Right ventricle myocardium inferior (tissue), 1 donor: ENCODE results near the gene RPGRIP1. TPM values are rescaled to one million over a fixed set of nuclear protein-coding genes. Genes with fewer than 3 reads are reported as not detected.
"Not testable (repeated sequence)": the region's sequence is repeated elsewhere in the genome, so short reads cannot be mapped to it uniquely, and the experiment has no call there.

Experiments
- ATAC-seq: fragments of 200-7000 bp; cut with Tn5 transposase; one replicate; pipeline ENCODE4 v1.9.1; 2020; ENCODE audit warnings: mild to moderate bottlenecking, moderate library complexity
- DNase-seq: peaks from one replicate; pipeline ENCODE4 v3.0.0; 2021; ENCODE audit errors: missing footprints
- intact Hi-C: fragments of 100-400 bp; cut with DNase I; formaldehyde crosslinking; loops from one replicate; pipeline ENCODE4 v1.11.0; 2022
- total RNA-seq: library from RNA; stranded (reverse); fragmentation: NEBNext Ultra II Directional; extraction: Animal tissue kit (Norgen Biotek cat#: 25700); gene quantifications from one replicate; pipeline ENCODE4 v1.2.1, GENCODE V29; 2021
- donor health status: DM: no; HTN: yes; CAD: no; lungs with severe emphysema.

RPGRIP1 gene
- total RNA-seq, 1 donor from 2014 or later, result 0.60 TPM

GRCh38 chr14:21278632-21279031 lies 1.3 kb upstream of the RPGRIP1 start:
- intact Hi-C loops, result no loop called here
- ATAC-seq (no peak), DNase-seq (no peak)

DNA sequence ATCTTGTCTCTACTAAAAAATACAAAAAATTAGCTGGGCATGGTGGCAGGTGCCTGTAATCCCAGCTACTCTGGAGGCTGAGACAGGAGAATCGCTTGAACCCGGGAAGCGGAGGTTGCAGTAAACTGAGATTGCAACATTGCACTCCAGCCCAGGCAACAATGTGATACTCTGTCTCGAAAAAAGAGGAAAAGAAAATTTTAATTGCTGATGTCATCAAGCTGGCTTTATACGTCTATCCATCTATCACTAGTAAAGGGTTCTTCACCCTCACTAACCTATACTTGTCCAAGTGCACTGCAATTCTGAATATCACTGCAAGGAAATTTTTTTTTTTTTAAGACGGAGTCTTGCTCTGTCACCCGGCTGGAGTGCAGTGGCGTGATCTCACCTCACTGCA lies 2.0 kb downstream of the RPGRIP1 start:
- not testable (repeated sequence) for ATAC-seq, DNase-seq

DNA sequence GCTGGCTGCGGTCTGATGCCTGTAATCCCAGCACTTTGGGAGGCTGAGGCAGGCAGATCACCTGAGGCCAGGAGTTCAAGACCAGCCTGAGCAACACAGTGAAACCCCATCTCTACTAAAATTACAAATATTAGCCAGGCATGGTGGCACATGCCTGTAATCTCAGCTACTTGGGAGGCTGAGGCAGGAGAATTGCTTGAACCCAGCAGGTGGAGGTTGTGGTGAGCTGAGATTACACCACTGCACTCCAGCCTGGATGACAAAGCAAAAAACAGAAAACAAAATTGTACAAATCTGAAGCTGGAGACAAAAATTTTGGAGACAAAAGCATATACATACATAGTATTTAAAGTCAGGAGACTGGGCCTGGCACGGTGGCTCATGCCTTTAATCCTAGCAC lies 6.6 kb downstream of the RPGRIP1 start:
- DNase-seq, ATAC-seq, intact Hi-C loops: not testable (repeated sequence)

More for the DNA sequence above, 2.0 kb downstream of the RPGRIP1 start:
- intact Hi-C loops, result not testable (repeated sequence)

- ATAC-seq, result no peak
- intact Hi-C loops, result no loop called here
- DNase-seq, result no peak
Observed at GRCh38 chr14:21287168-21287567, 7.3 kb downstream of the RPGRIP1 start.

GRCh38 chr14:21294026-21294425 lies 14.1 kb downstream of the RPGRIP1 start:
- intact Hi-C loops, ATAC-seq, DNase-seq: not testable (repeated sequence)

- no peak for DNase-seq
- no peak for ATAC-seq
- intact Hi-C loops, result no loop called here
Observed at GRCh38 chr14:21298358-21298757, 18.5 kb downstream of the RPGRIP1 start.

DNA sequence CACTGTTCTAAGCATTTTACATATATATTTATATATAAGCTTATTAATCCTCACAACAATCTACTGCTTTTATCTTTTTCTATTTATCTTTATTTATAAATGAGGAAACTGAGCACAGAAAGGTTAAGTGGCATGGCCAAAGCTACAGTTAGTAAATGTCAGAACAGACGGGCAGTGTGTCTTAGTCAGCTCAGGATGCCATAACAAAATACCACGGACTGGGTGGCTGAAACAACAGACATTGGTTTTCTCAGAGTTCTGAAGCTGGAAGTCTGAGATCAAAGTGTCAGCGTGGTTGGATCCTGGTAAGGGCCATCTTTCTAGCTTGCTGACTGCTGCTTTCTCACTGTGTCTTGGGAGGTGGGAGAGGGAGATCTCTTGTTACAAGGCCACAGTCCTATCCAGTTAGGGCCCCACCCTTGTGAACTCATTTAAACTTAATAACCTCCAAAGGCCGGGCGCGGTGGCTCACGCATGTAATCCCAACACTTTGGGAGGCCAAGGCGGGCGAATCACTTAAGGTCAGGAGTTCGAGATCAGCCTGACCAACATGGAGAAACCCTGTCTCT lies 19.8 kb downstream of the RPGRIP1 start:
- intact Hi-C loops, result no loop called here
- ATAC-seq (no peak), DNase-seq (no peak)

DNA sequence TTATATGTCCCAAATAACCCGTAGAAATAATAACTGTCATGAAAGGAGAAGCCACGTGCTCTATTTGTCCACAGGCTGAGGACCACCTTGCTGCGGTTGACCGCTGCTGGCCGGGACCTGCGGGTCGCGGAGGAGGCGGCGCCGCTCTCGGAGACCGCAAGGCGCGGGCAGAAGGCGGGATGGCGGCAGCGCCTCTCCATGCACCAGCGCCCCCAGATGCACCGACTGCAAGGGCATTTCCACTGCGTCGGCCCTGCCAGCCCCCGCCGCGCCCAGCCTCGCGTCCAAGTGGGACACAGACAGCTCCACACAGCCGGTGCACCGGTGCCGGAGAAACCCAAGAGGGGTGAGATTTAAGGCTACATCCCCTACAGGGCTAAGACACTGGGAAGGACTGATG lies 21.0 kb downstream of the RPGRIP1 start:
- DNase-seq (no peak), ATAC-seq (peak; percentile 59)
- intact Hi-C loops, result no loop called here

DNA sequence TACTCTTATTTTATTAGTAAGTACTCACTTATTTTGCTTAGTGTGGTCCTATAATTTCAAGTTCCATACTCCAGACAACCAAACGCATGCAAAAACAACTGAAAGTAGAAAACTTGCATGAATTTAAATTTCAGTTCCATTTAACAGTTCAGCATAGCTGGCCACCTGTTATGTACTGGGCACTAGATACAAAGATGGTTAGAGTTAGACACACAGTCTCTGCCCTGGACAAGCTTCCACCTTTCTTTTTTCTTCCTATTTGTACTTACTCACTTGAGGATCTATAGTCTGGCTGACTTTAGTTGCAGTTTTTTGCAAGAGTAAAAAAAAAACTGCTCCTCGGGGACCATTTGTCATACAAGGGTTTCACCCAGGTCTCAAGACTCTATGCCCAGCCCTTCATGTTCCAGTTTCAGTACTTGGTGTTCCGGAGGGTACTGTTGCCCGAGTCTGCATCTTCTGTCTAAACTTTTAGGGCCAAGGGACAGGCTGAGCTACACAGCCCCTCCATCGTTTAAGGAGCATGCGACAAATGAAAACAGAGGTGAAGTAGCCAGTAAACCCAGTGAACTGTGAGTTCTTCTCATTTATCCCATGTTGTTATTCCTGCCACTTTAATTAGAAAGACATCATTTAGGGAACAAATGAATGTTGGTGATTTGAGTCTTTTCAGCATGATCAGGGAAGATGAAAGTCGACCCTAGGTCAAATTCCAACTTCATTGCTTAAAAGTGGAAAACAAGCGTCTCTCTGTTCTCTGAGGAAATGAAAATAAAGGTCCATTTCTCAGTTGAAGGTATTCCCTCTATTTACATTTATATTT lies 22.3 kb downstream of the RPGRIP1 start:
- intact Hi-C loops, result no loop called here
- no peak for DNase-seq
- ATAC-seq, result no peak

DNA sequence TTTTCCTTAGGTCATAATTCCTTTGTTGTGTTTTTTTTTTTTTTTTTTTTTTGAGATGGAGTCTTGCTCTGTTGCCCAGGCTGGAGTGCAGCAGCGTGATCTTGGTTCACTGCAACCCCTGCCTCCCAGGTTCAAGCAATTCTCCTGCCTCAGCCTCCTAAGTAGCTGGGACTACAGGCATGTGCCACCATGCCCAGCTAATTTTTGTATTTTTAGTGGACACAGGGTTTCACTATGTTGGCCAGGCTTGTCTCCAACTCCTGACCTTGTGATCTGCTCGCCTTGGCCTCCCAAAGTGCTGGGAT lies 22.9 kb downstream of the RPGRIP1 start:
- DNase-seq, ATAC-seq, intact Hi-C loops: not testable (repeated sequence)

DNA sequence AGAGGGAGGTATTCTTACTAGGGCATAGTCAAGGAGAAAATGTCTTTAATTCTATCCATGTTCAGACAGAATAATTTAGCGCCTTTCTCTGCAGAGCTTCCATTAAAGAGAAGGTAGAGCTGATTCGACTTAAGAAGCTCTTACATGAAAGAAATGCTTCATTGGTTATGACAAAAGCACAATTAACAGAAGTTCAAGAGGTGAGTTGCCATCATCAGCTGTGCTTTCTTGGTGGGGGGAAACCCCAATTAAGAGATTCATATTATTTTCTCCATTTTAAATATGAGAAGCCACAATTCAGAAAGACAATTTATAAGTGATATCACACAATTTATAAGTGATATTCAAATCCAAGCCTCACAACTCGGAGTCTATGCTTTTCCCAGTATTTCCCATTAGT lies 27.8 kb downstream of the RPGRIP1 start:
- intact Hi-C loops, result no loop called here
- ATAC-seq (no peak), DNase-seq (no peak)

DNA sequence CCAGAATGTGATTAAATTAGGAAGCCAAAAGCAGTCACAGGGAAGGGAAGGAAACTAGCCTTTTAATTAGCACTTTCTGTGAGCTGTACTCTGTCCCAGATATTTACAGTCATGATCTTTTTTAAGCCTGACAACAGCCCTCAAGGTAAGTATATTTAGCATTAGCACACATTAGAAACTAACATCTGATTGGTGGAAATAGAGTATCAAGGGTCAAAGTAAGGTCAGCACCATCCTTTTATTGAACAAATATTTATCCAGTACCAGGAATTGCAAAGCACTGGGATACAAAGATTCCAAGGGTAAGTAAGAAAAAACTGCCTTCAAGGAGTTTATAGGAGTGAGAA lies 28.2 kb downstream of the RPGRIP1 start:
- DNase-seq, result no peak
- peak; percentile 69 for ATAC-seq
- intact Hi-C loops, result no loop called here

DNA sequence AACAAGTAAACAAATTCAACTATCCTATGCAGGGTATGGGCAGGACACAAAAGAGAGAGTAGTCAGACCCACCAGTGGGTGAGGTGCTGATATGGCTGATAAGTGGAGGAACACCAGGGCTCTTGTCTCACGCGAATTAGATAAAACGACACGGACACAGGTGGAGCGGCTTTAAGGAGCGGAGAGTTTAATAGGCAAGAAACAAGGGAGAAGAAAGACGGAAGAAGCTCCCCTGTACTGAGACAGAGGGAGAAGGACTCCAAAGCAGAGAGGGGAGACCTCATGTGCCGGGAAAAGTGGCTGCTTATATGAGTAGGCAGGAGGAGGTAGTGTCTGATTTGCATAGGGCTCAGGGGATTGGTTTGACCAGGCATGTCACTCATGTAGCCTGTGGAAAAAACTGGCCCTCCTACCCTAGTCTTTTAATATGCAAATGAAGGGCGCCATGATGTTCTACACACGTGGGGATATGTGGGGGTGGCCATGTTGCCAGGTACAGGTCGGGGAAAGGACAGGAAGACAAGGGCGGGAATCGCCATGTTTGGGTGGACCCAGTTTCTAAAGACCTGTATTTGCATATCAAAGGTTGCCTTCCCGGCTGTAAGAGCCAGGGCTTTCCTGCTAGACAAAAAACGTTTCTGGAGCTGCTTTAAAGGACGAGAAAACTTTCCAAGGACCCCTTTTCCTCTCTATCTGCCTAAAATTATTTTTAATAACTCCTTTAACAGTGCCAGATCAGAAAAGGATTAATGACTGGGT lies 28.8 kb downstream of the RPGRIP1 start:
- intact Hi-C loops, result no loop called here
- ATAC-seq (peak; percentile 90), DNase-seq (no peak)

- no peak for ATAC-seq
- DNase-seq, result no peak
- intact Hi-C loops, result no loop called here
Observed at GRCh38 chr14:21309238-21309636, 29.4 kb downstream of the RPGRIP1 start.

GRCh38 chr14:21309956-21310355 lies 30.1 kb downstream of the RPGRIP1 start:
- intact Hi-C loops, result no loop called here
- DNase-seq, result no peak
- no peak for ATAC-seq

DNA sequence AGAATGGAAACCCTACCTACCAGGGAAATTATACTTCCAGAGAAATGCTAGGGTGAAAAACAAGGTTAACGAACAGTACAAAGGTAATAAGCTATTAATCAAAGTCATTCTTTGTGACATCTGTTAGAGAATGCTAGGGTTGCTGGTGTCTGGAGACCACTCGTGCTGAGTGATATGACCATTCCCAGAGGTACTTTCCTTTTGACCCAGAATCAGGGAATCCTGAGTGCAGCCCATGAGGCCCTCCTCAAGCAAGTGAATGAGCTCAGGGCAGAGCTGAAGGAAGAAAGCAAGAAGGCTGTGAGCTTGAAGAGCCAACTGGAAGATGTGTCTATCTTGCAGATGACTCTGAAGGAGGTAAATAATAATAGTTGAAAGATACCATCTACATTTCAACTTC lies 31.7 kb downstream of the RPGRIP1 start:
- intact Hi-C loops, result no loop called here

DNA sequence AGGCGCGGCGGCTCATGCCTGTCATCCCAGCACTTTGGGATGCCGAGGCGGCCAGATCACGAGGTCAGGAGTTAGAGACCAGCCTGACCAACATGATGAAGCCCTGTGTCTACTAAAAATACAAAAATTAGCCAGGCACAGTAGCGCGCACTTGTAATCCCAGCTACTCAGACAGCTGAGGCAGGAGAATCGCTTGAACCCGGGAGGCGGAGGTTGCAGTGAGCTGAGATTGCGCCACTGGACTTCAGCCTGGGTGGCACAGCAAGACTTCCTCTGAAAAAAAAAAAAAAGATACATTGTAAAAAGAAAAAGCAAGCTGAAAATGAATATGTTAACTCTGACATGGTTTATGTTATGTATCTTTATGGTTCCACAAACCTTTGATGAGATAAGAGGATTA lies 33.6 kb downstream of the RPGRIP1 start:
- intact Hi-C loops, result no loop called here
- ATAC-seq (no peak), DNase-seq (no peak)

More for the DNA sequence above, 31.7 kb downstream of the RPGRIP1 start:
- DNase-seq (no peak), ATAC-seq (no peak)

GRCh38 chr14:21317398-21317797 lies 37.5 kb downstream of the RPGRIP1 start:
- no peak for DNase-seq
- no peak for ATAC-seq
- intact Hi-C loops, result no loop called here

GRCh38 chr14:21320913-21321312 lies 41.0 kb downstream of the RPGRIP1 start:
- ATAC-seq (no peak), DNase-seq (no peak)
- intact Hi-C loops, result no loop called here

DNA sequence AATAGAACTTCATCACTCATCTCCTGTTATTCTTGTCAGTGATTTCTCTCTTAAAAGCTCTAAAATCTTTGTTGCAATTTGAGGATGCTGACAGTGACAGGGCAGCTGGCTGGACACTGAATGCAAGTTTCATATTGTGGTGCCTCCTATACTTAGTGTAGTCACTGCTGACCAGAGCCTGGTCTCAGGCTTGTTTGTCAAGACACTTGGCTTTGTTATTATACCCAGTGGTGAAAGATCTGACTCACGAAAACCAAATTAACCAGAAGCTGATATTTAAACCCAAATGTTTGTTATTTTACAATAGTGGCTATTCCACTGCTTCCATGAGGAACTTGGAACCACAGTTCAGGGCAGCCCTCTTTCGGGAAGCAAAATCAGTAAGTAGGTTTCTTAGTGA lies 42.8 kb downstream of the RPGRIP1 start:
- intact Hi-C loops, result no loop called here
- DNase-seq (no peak), ATAC-seq (no peak)
